Uterus (tissue), 2 donors: ENCODE results near the gene TXLNG.

ENCODE experiments used
- POLR2A ChIP-seq, 2 donors: fragments of 450-650 bp; IDR thresholded peaks; one replicate each; pipeline ENCODE4 v1.6.1; 2016; ENCODE audit warnings: antibody characterized with exemption in 2 of 2, mild to moderate bottlenecking in 1 of 2, moderate library complexity in 1 of 2
- TF ChIP-seq, protein P1 (sequence below), 4 experiments: fragments of 200-600 bp in 2 of 4; fragments of 450-650 bp in 2 of 4; sonication (generic) in 2 of 4; IDR thresholded peaks; one replicate each; pipeline ENCODE4 v1.5.1; 2016 to 2019; ENCODE audit warnings: antibody characterized with exemption in 4 of 4, mild to moderate bottlenecking in 2 of 4, moderate library complexity in 1 of 4

DNA sequence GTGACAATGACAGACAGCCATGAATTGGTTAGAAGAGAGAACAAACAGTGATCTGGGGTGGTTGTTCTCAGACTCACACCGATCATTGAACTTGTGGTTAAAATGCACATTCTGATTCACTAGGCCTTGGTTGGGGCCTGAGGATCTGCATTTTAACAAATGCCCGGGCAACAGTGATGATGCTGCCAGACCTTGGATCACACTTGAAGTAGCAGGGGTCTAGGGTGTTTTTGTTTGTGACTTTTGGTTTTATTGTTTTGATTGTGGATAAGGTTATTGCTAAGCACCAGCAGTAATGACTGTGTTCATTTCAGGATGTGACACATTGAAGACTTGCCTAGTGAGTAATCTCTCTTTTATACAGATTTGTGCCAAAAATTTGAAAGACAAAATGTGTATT, 36.5 kb downstream of the TXLNG start:
- TF ChIP-seq, protein P1, sequence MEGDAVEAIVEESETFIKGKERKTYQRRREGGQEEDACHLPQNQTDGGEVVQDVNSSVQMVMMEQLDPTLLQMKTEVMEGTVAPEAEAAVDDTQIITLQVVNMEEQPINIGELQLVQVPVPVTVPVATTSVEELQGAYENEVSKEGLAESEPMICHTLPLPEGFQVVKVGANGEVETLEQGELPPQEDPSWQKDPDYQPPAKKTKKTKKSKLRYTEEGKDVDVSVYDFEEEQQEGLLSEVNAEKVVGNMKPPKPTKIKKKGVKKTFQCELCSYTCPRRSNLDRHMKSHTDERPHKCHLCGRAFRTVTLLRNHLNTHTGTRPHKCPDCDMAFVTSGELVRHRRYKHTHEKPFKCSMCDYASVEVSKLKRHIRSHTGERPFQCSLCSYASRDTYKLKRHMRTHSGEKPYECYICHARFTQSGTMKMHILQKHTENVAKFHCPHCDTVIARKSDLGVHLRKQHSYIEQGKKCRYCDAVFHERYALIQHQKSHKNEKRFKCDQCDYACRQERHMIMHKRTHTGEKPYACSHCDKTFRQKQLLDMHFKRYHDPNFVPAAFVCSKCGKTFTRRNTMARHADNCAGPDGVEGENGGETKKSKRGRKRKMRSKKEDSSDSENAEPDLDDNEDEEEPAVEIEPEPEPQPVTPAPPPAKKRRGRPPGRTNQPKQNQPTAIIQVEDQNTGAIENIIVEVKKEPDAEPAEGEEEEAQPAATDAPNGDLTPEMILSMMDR (IDR thresholded peaks at IDR 0.05): no peak
- TF ChIP-seq POLR2A (IDR thresholded peaks at IDR 0.05): no peak
